Spleen (tissue), 11 donors: ENCODE measurements around the gene SLC41A3. TPM values are rescaled to one million over a fixed set of nuclear protein-coding genes. Genes with fewer than 3 reads are reported as not detected.

Experiments used
- DNase-seq: peaks from one replicate; pipeline ENCODE4 v3.0.0-alpha.2; 2020
- H3K27ac ChIP-seq, 8 donors: fragments of 200-600 bp; sonication (generic) in 7 of 8; 1 replicate in 4 of 8; 2 replicates in 4 of 8; pipeline versions ENCODE4 v1.5.0 to v1.8.0; 2016 to 2021; ENCODE audit warnings: inconsistent platforms in 4 of 8, mild to moderate bottlenecking in 4 of 8, moderate library complexity in 1 of 8
- H3K27me3 ChIP-seq, 7 donors: fragments of 200-600 bp; sonication (generic) in 6 of 7; replicated peaks in 1 of 7; 1 replicate in 4 of 7; 2 replicates in 3 of 7; pipeline versions ENCODE4 v1.5.0 to v1.8.0; 2016 to 2021; ENCODE audit warnings: inconsistent platforms in 3 of 7, mild to moderate bottlenecking in 1 of 7
- H3K36me3 ChIP-seq, 6 donors: fragments of 200-600 bp; sonication (generic) in 5 of 6; 1 replicate in 4 of 6; 2 replicates in 2 of 6; pipeline versions ENCODE4 v1.5.0 to v1.8.0; 2016 to 2021; ENCODE audit warnings: inconsistent platforms in 2 of 6
- H3K4me1 ChIP-seq, 6 donors: fragments of 200-600 bp; sonication (generic) in 5 of 6; 1 replicate in 3 of 6; 2 replicates in 3 of 6; pipeline versions ENCODE4 v1.5.0 to v1.8.0; 2016 to 2021; ENCODE audit warnings: inconsistent platforms in 3 of 6
- H3K4me3 ChIP-seq, 8 donors: fragments of 200-600 bp; sonication (generic) in 7 of 8; 1 replicate in 4 of 8; 2 replicates in 4 of 8; pipeline versions ENCODE4 v1.5.0 to v1.8.0; 2016 to 2021; ENCODE audit warnings: inconsistent platforms in 4 of 8, mild to moderate bottlenecking in 4 of 8, moderate library complexity in 2 of 8
- H3K9me3 ChIP-seq, 8 donors: fragments of 200-600 bp; sonication (generic) in 7 of 8; 1 replicate in 4 of 8; 2 replicates in 4 of 8; pipeline versions ENCODE4 v1.5.0 to v1.8.0; 2016 to 2021; ENCODE audit warnings: inconsistent platforms in 4 of 8
- POLR2A ChIP-seq, 3 donors: fragments of 450-650 bp; IDR thresholded peaks; one replicate each; pipeline ENCODE4 v1.5.1; 2017; ENCODE audit warnings: antibody characterized with exemption in 3 of 3, mild to moderate bottlenecking in 1 of 3
- POLR2AphosphoS5 ChIP-seq, 3 donors: sonication (generic); formaldehyde crosslinking; IDR thresholded peaks; one replicate each; pipeline ENCODE4 v1.5.1; 2017; ENCODE audit warnings: antibody characterized with exemption in 3 of 3
- WGBS, 5 donors: extraction: QIAGEN DNeasy Blood & Tissue Kit in 3 of 5; methylation state at CpG; one replicate each; pipeline versions ENCODE4 v1.1.5 to v1.1.7; 2013 to 2018; 5-methylcytosine and 5-hydroxymethylcytosine counted together
- intact Hi-C: fragments of 100-400 bp; cut with DNase I; formaldehyde crosslinking; loops from one replicate; pipeline ENCODE4 v1.15.0; 2023; ENCODE audit warnings: low total_unique reads
- polyA plus RNA-seq, 3 donors: library from polyadenylated mRNA; stranded (reverse); fragments of 200-250 nt; gene quantifications; one replicate each; pipeline ENCODE4 v1.2.1, GENCODE V29; 2013
- total RNA-seq, 7 donors: library from RNA; depleted of rRNA in 3 of 7; stranded (reverse); fragments of >200 nt in 3 of 7; fragmentation: NEBNext Ultra II Directional in 4 of 7; extraction: Animal tissue kit (Norgen Biotek cat#: 25700) in 4 of 7; gene quantifications; one replicate each; pipeline versions ENCODE4 v1.1.0 to v1.2.1, GENCODE V29; 2016 to 2021
- TF ChIP-seq, protein P1 (sequence below), 11 experiments: fragments of 200-600 bp in 7 of 11; fragments of 450-650 bp in 4 of 11; sonication (generic) in 4 of 11; IDR thresholded peaks in 8 of 11; conservative IDR thresholded peaks in 3 of 11; 1 replicate in 7 of 11; 2 replicates in 4 of 11; pipeline versions ENCODE4 v1.4.0 to v1.8.0; 2016 to 2021; ENCODE audit warnings: antibody characterized with exemption in 11 of 11, inconsistent platforms in 4 of 11, mild to moderate bottlenecking in 1 of 11
- donor health status: healthy with polysubstance abuse.
- donor health status: DM: no; HTN: no; CAD: no; lungs with moderate emphysema.
- donor health status: DM: no; HTN: no; CAD: no.
- donor health status: Bipolar disorder and iron deficiency.
- donor health status: healthy.
- donor health status: DM: no; HTN: no; CAD: no.
- donor health status: DM: yes; HTN: yes; CAD: no.

Gene SLC41A3
- total and polyA plus RNA-seq, 10 donors = 16.3 to 43.7 (median 33.7) TPM

DNA sequence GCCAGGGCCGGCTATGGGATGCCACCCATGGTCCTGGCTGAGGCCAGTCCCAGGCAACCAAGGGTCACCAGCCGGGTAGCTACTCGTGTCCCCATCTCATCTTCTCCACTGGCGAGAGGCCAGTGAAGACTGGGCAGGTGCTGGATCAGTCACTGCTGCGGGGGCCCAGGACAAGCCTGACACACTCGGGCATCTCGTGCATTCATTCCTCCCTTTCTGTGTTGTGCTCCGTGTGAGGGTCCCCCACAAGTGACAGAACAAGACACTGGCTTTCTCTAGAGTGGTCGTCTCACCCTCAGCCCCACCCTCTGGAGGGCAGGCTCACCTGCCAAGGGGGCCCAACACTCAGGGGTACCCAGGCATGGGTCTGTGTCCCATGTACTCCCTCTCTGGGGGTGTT, 66.6 kb downstream of the SLC41A3 start:
- H3K4me1 ChIP-seq = no peaks in the 10 kb centered on the region
- H3K4me3 ChIP-seq = no peak overlapping the region
- intact Hi-C loops = no loop called here
- no peak for DNase-seq
- WGBS, 5 donors = 93 to 96% (median 95%) methylated on average over 9 of the region's 9 CpGs
- H3K36me3 ChIP-seq = peaks cover 0 to 87% (median 20%) of the 10 kb centered on the region in 6 donors
- no peaks in the 10 kb centered on the region for H3K9me3 ChIP-seq
- no peak for TF ChIP-seq POLR2AphosphoS5 (IDR thresholded peaks at IDR 0.05)
- TF ChIP-seq POLR2A (IDR thresholded peaks at IDR 0.05) = no peak
- TF ChIP-seq, protein P1, sequence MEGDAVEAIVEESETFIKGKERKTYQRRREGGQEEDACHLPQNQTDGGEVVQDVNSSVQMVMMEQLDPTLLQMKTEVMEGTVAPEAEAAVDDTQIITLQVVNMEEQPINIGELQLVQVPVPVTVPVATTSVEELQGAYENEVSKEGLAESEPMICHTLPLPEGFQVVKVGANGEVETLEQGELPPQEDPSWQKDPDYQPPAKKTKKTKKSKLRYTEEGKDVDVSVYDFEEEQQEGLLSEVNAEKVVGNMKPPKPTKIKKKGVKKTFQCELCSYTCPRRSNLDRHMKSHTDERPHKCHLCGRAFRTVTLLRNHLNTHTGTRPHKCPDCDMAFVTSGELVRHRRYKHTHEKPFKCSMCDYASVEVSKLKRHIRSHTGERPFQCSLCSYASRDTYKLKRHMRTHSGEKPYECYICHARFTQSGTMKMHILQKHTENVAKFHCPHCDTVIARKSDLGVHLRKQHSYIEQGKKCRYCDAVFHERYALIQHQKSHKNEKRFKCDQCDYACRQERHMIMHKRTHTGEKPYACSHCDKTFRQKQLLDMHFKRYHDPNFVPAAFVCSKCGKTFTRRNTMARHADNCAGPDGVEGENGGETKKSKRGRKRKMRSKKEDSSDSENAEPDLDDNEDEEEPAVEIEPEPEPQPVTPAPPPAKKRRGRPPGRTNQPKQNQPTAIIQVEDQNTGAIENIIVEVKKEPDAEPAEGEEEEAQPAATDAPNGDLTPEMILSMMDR (IDR thresholded peaks at IDR 0.05 in 8 of 11, conservative IDR thresholded peaks at IDR 0.05 in 3 of 11) = no peak
- H3K27me3 ChIP-seq = no peaks in the 10 kb centered on the region
- H3K27ac ChIP-seq = no peak overlapping the region

DNA sequence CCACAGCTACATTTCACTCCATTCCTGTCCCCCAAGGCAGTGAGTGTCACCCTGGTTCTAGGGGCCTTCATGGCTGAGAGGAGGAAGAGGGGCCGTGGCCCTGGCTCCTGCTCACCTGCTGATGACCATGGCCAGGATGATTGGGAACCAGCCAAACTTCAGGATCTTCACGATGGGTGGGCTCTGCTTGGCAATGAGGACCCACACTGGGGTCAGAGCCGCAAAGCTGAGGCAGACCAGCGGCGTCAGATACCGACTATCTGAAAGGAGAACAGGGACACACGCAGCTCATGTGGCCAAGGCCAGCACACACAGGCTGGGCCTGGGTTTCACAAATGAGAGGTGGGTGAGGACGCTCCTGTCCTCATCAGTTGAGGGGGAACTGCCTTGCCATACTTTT, 67.3 kb downstream of the SLC41A3 start:
- no peak for DNase-seq
- no peaks in the 10 kb centered on the region for H3K4me1 ChIP-seq
- H3K36me3 ChIP-seq = peaks cover 0 to 87% (median 23%) of the 10 kb centered on the region in 6 donors
- intact Hi-C loops = no loop called here
- no peak overlapping the region for H3K27ac ChIP-seq
- H3K27me3 ChIP-seq = no peaks in the 10 kb centered on the region
- no peak for TF ChIP-seq POLR2AphosphoS5 (IDR thresholded peaks at IDR 0.05)
- no peak for TF ChIP-seq POLR2A (IDR thresholded peaks at IDR 0.05)
- TF ChIP-seq, protein P1 (IDR thresholded peaks at IDR 0.05 in 8 of 11, conservative IDR thresholded peaks at IDR 0.05 in 3 of 11) = no peak
- no peak overlapping the region for H3K4me3 ChIP-seq
- H3K9me3 ChIP-seq = no peaks in the 10 kb centered on the region
- WGBS, 5 donors = 95 to 99% (median 97%) methylated on average over 3 to 8 of the region's 8 CpGs

DNA sequence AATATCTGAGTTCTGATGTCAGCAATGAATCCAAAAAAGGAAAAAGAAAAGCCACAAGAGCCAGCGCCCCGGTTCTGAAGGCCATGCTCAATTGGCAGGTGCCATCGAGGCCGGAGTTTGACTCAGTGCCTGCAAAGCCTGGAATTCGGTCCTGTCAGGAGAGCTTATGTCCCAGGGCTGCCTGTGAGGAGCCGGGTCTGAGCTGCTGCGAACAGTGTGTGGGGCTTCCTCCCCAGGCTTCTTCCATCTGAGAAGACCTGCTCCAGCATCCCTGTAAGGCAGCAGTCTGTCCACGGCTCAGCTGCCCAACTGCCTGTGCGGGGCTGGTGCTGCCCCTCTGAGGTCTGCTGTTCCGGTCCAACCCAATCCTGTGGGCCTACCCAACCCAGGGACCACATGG, 68.8 kb downstream of the SLC41A3 start:
- Histone ChIP-seq H3K27me3 (no peaks in the 10 kb centered on the region), H3K36me3 (peaks cover 0 to 95% (median 27%) of the 10 kb centered on the region in 6 donors), H3K4me3 (no peak overlapping the region), H3K9me3 (no peaks in the 10 kb centered on the region), H3K4me1 (no peaks in the 10 kb centered on the region), H3K27ac (no peak overlapping the region)
- intact Hi-C loops = no loop called here
- 80 to 96% (median 87%) methylated on average over 8 to 10 of the region's 10 CpGs for WGBS, 5 donors
- DNase-seq = no peak
- no peak for TF ChIP-seq POLR2A (IDR thresholded peaks at IDR 0.05)

DNA sequence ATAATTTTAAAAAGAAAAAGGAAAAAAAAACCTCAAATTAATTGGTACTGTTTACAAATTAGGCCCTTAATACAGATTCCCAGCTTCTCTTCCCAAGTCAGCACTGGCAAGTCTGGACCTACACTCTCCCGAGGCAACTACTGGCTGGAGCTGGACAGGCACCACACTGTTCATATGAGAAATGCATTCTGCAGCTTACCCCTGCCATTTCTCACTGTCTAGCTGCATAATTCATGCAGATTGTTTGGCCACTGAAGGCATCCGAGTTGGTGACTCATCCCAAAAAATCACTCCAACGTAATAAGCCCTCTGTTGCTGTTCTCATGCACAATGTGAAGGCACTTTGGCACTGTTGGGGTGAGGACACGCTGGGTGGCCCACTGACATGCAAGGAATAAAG, 69.7 kb downstream of the SLC41A3 start:
- DNase-seq = no peak
- Histone ChIP-seq H3K36me3 (peaks cover 0 to 95% (median 27%) of the 10 kb centered on the region in 6 donors), H3K9me3 (no peaks in the 10 kb centered on the region), H3K4me3 (no peak overlapping the region), H3K4me1 (no peaks in the 10 kb centered on the region), H3K27ac (no peak overlapping the region), H3K27me3 (no peaks in the 10 kb centered on the region)
- TF ChIP-seq, protein P1 (IDR thresholded peaks at IDR 0.05 in 8 of 11, conservative IDR thresholded peaks at IDR 0.05 in 3 of 11) = no peak
- intact Hi-C loops = no loop called here
- 84 to 86% (median 86%) methylated on average over 4 of the region's 4 CpGs for WGBS, 5 donors

DNA sequence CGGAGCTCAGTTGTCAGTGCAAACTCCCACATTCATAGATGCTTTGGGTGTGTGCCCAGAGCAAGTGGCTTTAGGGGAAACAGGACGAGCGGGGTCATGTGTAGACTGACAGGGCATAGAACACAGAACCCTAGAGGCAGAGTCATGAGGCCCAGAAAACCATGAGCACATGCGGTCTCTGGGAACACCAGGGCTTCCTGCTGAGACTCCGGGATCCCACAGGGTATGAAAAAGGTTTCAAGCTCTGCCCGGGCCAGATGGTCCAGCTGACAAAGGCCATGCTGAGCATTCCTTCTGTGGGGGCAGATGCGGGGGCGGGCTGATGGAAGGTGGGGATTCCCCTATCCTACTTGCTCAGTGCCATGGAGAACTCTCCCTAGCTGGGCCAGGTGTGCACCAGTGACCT, 70.2 kb downstream of the SLC41A3 start:
- no peak for DNase-seq
- Histone ChIP-seq H3K4me1 (no peaks in the 10 kb centered on the region), H3K36me3 (peaks cover 0 to 95% (median 30%) of the 10 kb centered on the region in 6 donors), H3K27me3 (no peaks in the 10 kb centered on the region), H3K9me3 (no peaks in the 10 kb centered on the region), H3K4me3 (no peak overlapping the region), H3K27ac (no peak overlapping the region)
- intact Hi-C loops = no loop called here
- WGBS, 5 donors = 81 to 96% (median 92%) methylated on average over 8 of the region's 8 CpGs
- TF ChIP-seq POLR2A (IDR thresholded peaks at IDR 0.05) (no peak), POLR2AphosphoS5 (IDR thresholded peaks at IDR 0.05) (no peak)
- TF ChIP-seq, protein P1 (IDR thresholded peaks at IDR 0.05 in 8 of 11, conservative IDR thresholded peaks at IDR 0.05 in 3 of 11) = no peak
